Transverse colon (tissue), 4 donors: ENCODE measurements around the gene DLX2.

ENCODE experiments used
- CTCF ChIP-seq, 5 experiments: fragments of 200-600 bp in 3 of 5; fragments of 450-650 bp in 2 of 5; sonication (generic) in 3 of 5; IDR thresholded peaks; 1 replicate in 2 of 5; 2 replicates in 3 of 5; pipeline ENCODE4 v1.5.1; 2016 to 2017; ENCODE audit warnings: antibody characterized with exemption in 5 of 5, inconsistent platforms in 3 of 5, mild to moderate bottlenecking in 2 of 5, moderate library complexity in 1 of 5
- EP300 ChIP-seq: sonication (generic); formaldehyde crosslinking; IDR thresholded peaks from one replicate; pipeline ENCODE4 v1.6.1; 2017; ENCODE audit warnings: antibody characterized with exemption, low read depth
- POLR2A ChIP-seq: fragments of 450-650 bp; IDR thresholded peaks from one replicate; pipeline ENCODE4 v1.6.1; 2016; ENCODE audit warnings: antibody characterized with exemption, mild to moderate bottlenecking, moderate library complexity
- POLR2AphosphoS5 ChIP-seq, 3 donors: sonication (generic); formaldehyde crosslinking; IDR thresholded peaks; one replicate each; pipeline ENCODE4 v1.6.1; 2016; ENCODE audit warnings: antibody characterized with exemption in 3 of 3

- TF ChIP-seq EP300 = no peak
- no peak for TF ChIP-seq CTCF (IDR thresholded peaks at IDR 0.05)
- TF ChIP-seq POLR2A = no peak
- no peak for TF ChIP-seq POLR2AphosphoS5 (IDR thresholded peaks at IDR 0.05)
Observed at GRCh38 chr2:172116107-172116506, 13.4 kb upstream of the DLX2 start.
